HK-2 (cell line): ENCODE results near the gene ZNF397.

Experiments used
- DNase-seq: peaks from one replicate; pipeline ENCODE4 v3.0.0-alpha.2; 2018; ENCODE audit not compliant: unreplicated experiment

ZNF397 gene

GRCh38 chr18:35246831-35247230, 6.0 kb downstream of the ZNF397 start:
- no peak for DNase-seq

GRCh38 chr18:35247412-35248249, 6.8 kb downstream of the ZNF397 start:
- no peak for DNase-seq

- DNase-seq: no peak
Measured at GRCh38 chr18:35248429-35248828, 7.6 kb downstream of the ZNF397 start.

- DNase-seq: no peak
Measured at GRCh38 chr18:35252466-35252865, 11.6 kb downstream of the ZNF397 start.

- DNase-seq: no peak
Measured at GRCh38 chr18:35253655-35254287, 12.9 kb downstream of the ZNF397 start.

- no peak for DNase-seq
Measured at GRCh38 chr18:35256947-35257346, 16.1 kb downstream of the ZNF397 start.

GRCh38 chr18:35264409-35264808, 23.6 kb downstream of the ZNF397 start:
- no peak for DNase-seq

GRCh38 chr18:35267161-35267651, 26.4 kb downstream of the ZNF397 start:
- no peak for DNase-seq

- no peak for DNase-seq
Measured at GRCh38 chr18:35267809-35268208, 27.0 kb downstream of the ZNF397 start.

GRCh38 chr18:35268821-35269220, 28.0 kb downstream of the ZNF397 start:
- DNase-seq: no peak

- no peak for DNase-seq
Measured at GRCh38 chr18:35271656-35272055, 30.8 kb downstream of the ZNF397 start.

- DNase-seq: no peak
Measured at GRCh38 chr18:35276267-35276666, 35.4 kb downstream of the ZNF397 start.

GRCh38 chr18:35277633-35278032, 36.8 kb downstream of the ZNF397 start:
- no peak for DNase-seq

- no peak for DNase-seq
Measured at GRCh38 chr18:35278085-35278484, 37.3 kb downstream of the ZNF397 start.

GRCh38 chr18:35278969-35279368, 38.1 kb downstream of the ZNF397 start:
- no peak for DNase-seq

- no peak for DNase-seq
Measured at GRCh38 chr18:35282353-35282752, 41.5 kb downstream of the ZNF397 start.

GRCh38 chr18:35283923-35284794, 43.3 kb downstream of the ZNF397 start:
- no peak for DNase-seq

- no peak for DNase-seq
Measured at GRCh38 chr18:35284841-35285240, 44.0 kb downstream of the ZNF397 start.

- DNase-seq: no peak
Measured at GRCh38 chr18:35289293-35289692, 48.5 kb downstream of the ZNF397 start.

- DNase-seq: no peak
Measured at GRCh38 chr18:35289727-35290093, 48.9 kb downstream of the ZNF397 start.

- DNase-seq: peak; percentile 93
Measured at GRCh38 chr18:35290094-35290735, 49.4 kb downstream of the ZNF397 start, which contains the start of gene ZSCAN30. TSS of gene ZSCAN30 (minus strand) at chr18:35290229. CDS start at chr18:35264352, 25,877 bp downstream.

- DNase-seq: no peak
Measured at GRCh38 chr18:35291166-35291565, 50.3 kb downstream of the ZNF397 start.
